HEK293 (cell line): ENCODE data around the gene SCLT1.

Experiments used
- CTCF ChIA-PET: fragments of 350-600 bp; formaldehyde crosslinking; extraction: SDS; loops from one replicate; lab custom pipeline; 2021; ENCODE audit warnings: antibody characterized with exemption; lab: Yijun Ruan, JAX
- POLR2A ChIA-PET: fragments of 300-600 bp; formaldehyde crosslinking; extraction: SDS; loops from one replicate; lab custom pipeline; 2020; ENCODE audit warnings: antibody characterized with exemption, inconsistent platforms; lab: Yijun Ruan, JAX
- H3K27ac ChIP-seq: fragments of 200-500 bp; sonication (Bioruptor generic); 2 replicates; pipeline ENCODE4 v1.5.1; 2014; ENCODE audit warnings: low read depth, low read length, control low read depth, inconsistent platforms; ENCODE audit errors: extremely low read depth
- H3K36me3 ChIP-seq, 2 experiments: fragments of 200-500 bp in 1 of 2; sonication (Bioruptor generic) in 1 of 2; 1 replicate in 1 of 2; 2 replicates in 1 of 2; pipeline ENCODE4 v1.5.1; 2014 to 2017; ENCODE audit warnings: inconsistent platforms in 2 of 2, low read length in 2 of 2; ENCODE audit not compliant: control insufficient read depth in 2 of 2, insufficient read depth in 1 of 2
- H3K4me1 ChIP-seq: fragments of 200-500 bp; sonication (Bioruptor generic); 2 replicates; pipeline ENCODE4 v1.5.1; 2014; ENCODE audit warnings: mild to moderate bottlenecking, low read length, inconsistent platforms; ENCODE audit not compliant: control insufficient read depth, insufficient read depth
- H3K4me3 ChIP-seq: 2 replicates; pipeline ENCODE4 v1.5.1; 2011; ENCODE audit warnings: low read depth, mild to moderate bottlenecking, control low read depth, low read length, moderate library complexity
- H3K9me3 ChIP-seq: fragments of 200-500 bp; sonication (Bioruptor generic); 2 replicates; pipeline ENCODE4 v1.5.1; 2014; ENCODE audit warnings: low read depth, low read length, inconsistent platforms; ENCODE audit not compliant: control insufficient read depth, insufficient read depth
- IKZF3 ChIP-seq: fragments of 450-650 bp; IDR thresholded peaks from 2 replicates; pipeline ENCODE4 v1.5.0; 2018; ENCODE audit warnings: missing biosample characterization, mild to moderate bottlenecking, missing genetic modification characterization, moderate library complexity
- KLF7 ChIP-seq: fragments of 450-650 bp; formaldehyde crosslinking; IDR thresholded peaks from 2 replicates; pipeline ENCODE4 v1.5.1; 2016; ENCODE audit warnings: missing biosample characterization, missing genetic modification characterization, borderline replicate concordance
- PRDM1 ChIP-seq: fragments of 450-650 bp; formaldehyde crosslinking; IDR thresholded peaks from 2 replicates; pipeline ENCODE4; 2016; ENCODE audit warnings: missing biosample characterization, missing genetic modification characterization
- SALL2 ChIP-seq: fragments of 450-650 bp; formaldehyde crosslinking; IDR thresholded peaks from 2 replicates; pipeline ENCODE4 v1.5.0; 2017; ENCODE audit warnings: missing biosample characterization, mild to moderate bottlenecking, missing genetic modification characterization, borderline replicate concordance
- ZFP41 ChIP-seq: fragments of 450-650 bp; formaldehyde crosslinking; IDR thresholded peaks from 2 replicates; pipeline ENCODE4 v1.5.1; 2016; ENCODE audit warnings: missing biosample characterization, missing genetic modification characterization, borderline replicate concordance
- ZNF157 ChIP-seq: fragments of 450-650 bp; formaldehyde crosslinking; IDR thresholded peaks from 2 replicates; pipeline ENCODE4 v1.5.1; 2016; ENCODE audit warnings: missing biosample characterization, missing genetic modification characterization
- ZNF239 ChIP-seq: fragments of 450-650 bp; formaldehyde crosslinking; IDR thresholded peaks from 2 replicates; pipeline ENCODE4 v1.5.1; 2016; ENCODE audit warnings: missing biosample characterization, missing genetic modification characterization
- ZNF266 ChIP-seq: fragments of 450-650 bp; formaldehyde crosslinking; IDR thresholded peaks from 2 replicates; pipeline ENCODE4 v1.5.1; 2016; ENCODE audit warnings: missing biosample characterization, missing genetic modification characterization, low read depth
- ZNF274 ChIP-seq, 2 experiments: fragments of 200-500 bp in 1 of 2; fragments of 450-650 bp in 1 of 2; sonication (Bioruptor generic) in 1 of 2; formaldehyde crosslinking in 1 of 2; IDR thresholded peaks; 2 replicates each; pipeline versions ENCODE4 v1.5.1 to v1.6.1; 2014 to 2016; ENCODE audit warnings: borderline replicate concordance in 1 of 2, inconsistent platforms in 1 of 2, low read length in 1 of 2, missing biosample characterization in 1 of 2, missing genetic modification characterization in 1 of 2
- ZNF366 ChIP-seq: fragments of 450-650 bp; formaldehyde crosslinking; conservative IDR thresholded peaks from 2 replicates; pipeline ENCODE4 v1.5.1; 2016; ENCODE audit warnings: missing biosample characterization, missing genetic modification characterization
- ZNF416 ChIP-seq: fragments of 450-650 bp; formaldehyde crosslinking; IDR thresholded peaks from 2 replicates; pipeline ENCODE4 v1.5.1; 2016; ENCODE audit warnings: missing biosample characterization, missing genetic modification characterization
- ZNF423 ChIP-seq: fragments of 450-650 bp; formaldehyde crosslinking; IDR thresholded peaks from 2 replicates; pipeline ENCODE4 v1.5.1; 2016; ENCODE audit warnings: missing biosample characterization, missing genetic modification characterization
- ZNF48 ChIP-seq: fragments of 450-650 bp; formaldehyde crosslinking; IDR thresholded peaks from 2 replicates; pipeline ENCODE4 v1.5.1; 2016; ENCODE audit warnings: missing biosample characterization, missing genetic modification characterization
- ZNF560 ChIP-seq: fragments of 450-650 bp; formaldehyde crosslinking; IDR thresholded peaks from 2 replicates; pipeline ENCODE4 v1.5.1; 2017; ENCODE audit warnings: missing biosample characterization, missing genetic modification characterization, borderline replicate concordance
- ZNF670 ChIP-seq: fragments of 450-650 bp; formaldehyde crosslinking; IDR thresholded peaks from 2 replicates; pipeline ENCODE4 v1.5.1; 2016; ENCODE audit warnings: missing biosample characterization, missing genetic modification characterization, low read depth
- ZNF768 ChIP-seq: fragments of 450-650 bp; formaldehyde crosslinking; IDR thresholded peaks from 2 replicates; pipeline ENCODE4 v1.5.1; 2018; ENCODE audit warnings: missing biosample characterization, mild to moderate bottlenecking, missing genetic modification characterization
- TF ChIP-seq, protein P1 (sequence below): fragments of 450-650 bp; formaldehyde crosslinking; IDR thresholded peaks from 2 replicates; pipeline ENCODE4 v1.5.1; 2017; ENCODE audit warnings: missing biosample characterization, mild to moderate bottlenecking, missing genetic modification characterization, moderate library complexity
- TF ChIP-seq, protein P2 (sequence below): fragments of 450-650 bp; formaldehyde crosslinking; IDR thresholded peaks from 2 replicates; pipeline ENCODE4 v1.5.1; 2016; ENCODE audit warnings: missing biosample characterization, missing genetic modification characterization
- TF ChIP-seq, protein P3 (sequence below): fragments of 450-650 bp; formaldehyde crosslinking; IDR thresholded peaks from 2 replicates; pipeline ENCODE4 v1.5.1; 2016; ENCODE audit warnings: missing biosample characterization, missing genetic modification characterization
- TF ChIP-seq, protein P4 (sequence below): fragments of 450-650 bp; formaldehyde crosslinking; conservative IDR thresholded peaks from 2 replicates; pipeline ENCODE4 v1.5.1; 2016; ENCODE audit warnings: low read depth, missing biosample characterization, missing genetic modification characterization

The SCLT1 gene

DNA sequence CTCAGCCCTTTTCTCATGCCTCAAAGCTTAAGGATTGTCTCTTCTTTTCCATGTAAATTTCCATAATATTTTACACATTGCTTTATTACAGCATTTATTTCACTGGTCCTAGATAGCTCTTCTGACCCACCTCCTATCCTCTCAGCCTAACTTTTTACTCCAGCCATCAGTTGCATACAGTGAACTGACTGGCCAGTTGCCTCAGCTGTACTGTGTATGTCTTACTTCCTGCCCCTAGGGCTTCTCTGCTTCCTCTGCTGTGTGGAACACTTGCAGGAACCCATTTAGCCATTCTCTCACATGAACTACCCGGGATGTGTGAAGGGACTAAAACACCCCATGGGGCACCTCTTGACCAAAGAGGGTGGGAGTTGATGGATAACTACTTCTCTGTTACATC lies 20.6 kb upstream of the SCLT1 start:
- ChIA-PET POLR2A (no interaction called here), CTCF (interaction anchor here (0.6 kb wide), 1 partner anchor 72 kb away, joined by 3 read pairs; no protein-coding TSS in a partner anchor)
- no peaks in the 10 kb centered on the region for H3K4me1 ChIP-seq
- no peaks in the 10 kb centered on the region for H3K9me3 ChIP-seq
- no peak overlapping the region for H3K27ac ChIP-seq
- H3K4me3 ChIP-seq: no peak overlapping the region
- TF ChIP-seq ZNF366 (tag by site-specific recombination): no peak
- TF ChIP-seq, protein P1, sequence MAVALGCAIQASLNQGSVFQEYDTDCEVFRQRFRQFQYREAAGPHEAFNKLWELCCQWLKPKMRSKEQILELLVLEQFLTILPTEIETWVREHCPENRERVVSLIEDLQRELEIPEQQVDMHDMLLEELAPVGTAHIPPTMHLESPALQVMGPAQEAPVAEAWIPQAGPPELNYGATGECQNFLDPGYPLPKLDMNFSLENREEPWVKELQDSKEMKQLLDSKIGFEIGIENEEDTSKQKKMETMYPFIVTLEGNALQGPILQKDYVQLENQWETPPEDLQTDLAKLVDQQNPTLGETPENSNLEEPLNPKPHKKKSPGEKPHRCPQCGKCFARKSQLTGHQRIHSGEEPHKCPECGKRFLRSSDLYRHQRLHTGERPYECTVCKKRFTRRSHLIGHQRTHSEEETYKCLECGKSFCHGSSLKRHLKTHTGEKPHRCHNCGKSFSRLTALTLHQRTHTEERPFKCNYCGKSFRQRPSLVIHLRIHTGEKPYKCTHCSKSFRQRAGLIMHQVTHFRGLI: no peak
- no peak for TF ChIP-seq ZNF768 (tag by site-specific recombination)
- TF ChIP-seq ZNF157: no peak
- TF ChIP-seq ZNF670 (tag by site-specific recombination): no peak
- no peak for TF ChIP-seq KLF7 (tag by site-specific recombination)
- no peak for TF ChIP-seq ZNF266 (tag by site-specific recombination)
- no peak for TF ChIP-seq SALL2
- TF ChIP-seq, protein P2, sequence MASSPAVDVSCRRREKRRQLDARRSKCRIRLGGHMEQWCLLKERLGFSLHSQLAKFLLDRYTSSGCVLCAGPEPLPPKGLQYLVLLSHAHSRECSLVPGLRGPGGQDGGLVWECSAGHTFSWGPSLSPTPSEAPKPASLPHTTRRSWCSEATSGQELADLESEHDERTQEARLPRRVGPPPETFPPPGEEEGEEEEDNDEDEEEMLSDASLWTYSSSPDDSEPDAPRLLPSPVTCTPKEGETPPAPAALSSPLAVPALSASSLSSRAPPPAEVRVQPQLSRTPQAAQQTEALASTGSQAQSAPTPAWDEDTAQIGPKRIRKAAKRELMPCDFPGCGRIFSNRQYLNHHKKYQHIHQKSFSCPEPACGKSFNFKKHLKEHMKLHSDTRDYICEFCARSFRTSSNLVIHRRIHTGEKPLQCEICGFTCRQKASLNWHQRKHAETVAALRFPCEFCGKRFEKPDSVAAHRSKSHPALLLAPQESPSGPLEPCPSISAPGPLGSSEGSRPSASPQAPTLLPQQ (tag by site-specific recombination): no peak
- TF ChIP-seq ZNF560 (tag by site-specific recombination): no peak
- TF ChIP-seq ZNF239 (tag by site-specific recombination): no peak
- TF ChIP-seq, protein P3, sequence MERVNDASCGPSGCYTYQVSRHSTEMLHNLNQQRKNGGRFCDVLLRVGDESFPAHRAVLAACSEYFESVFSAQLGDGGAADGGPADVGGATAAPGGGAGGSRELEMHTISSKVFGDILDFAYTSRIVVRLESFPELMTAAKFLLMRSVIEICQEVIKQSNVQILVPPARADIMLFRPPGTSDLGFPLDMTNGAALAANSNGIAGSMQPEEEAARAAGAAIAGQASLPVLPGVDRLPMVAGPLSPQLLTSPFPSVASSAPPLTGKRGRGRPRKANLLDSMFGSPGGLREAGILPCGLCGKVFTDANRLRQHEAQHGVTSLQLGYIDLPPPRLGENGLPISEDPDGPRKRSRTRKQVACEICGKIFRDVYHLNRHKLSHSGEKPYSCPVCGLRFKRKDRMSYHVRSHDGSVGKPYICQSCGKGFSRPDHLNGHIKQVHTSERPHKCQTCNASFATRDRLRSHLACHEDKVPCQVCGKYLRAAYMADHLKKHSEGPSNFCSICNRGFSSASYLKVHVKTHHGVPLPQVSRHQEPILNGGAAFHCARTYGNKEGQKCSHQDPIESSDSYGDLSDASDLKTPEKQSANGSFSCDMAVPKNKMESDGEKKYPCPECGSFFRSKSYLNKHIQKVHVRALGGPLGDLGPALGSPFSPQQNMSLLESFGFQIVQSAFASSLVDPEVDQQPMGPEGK (tag by site-specific recombination): no peak
- no peak for TF ChIP-seq ZNF48 (tag by site-specific recombination)
- TF ChIP-seq ZNF416: no peak
- peaks cover 0 to 19% of the 10 kb centered on the region in 2 experiments; a peak in 1 of 3 replicates for H3K36me3 ChIP-seq

DNA sequence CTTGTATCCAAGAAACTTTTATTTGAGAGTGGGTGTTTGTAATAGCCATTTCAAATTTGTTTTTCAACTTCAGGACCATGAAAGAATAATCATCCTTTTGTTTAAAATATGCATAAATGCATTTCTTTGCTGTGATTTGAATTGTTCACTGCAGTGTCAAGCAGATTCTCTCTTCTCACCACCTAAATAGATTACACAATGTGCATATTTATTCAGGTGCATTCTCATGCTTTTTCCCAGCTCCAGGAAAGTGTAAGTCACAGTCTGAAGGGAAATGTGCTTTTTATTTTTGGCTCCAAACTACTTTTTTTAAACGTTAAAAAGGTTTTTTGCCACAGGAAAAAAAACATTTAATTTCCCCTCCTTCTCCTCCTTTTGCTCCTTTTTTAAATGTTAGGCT lies 20.1 kb upstream of the SCLT1 start:
- TF ChIP-seq ZFP41 (tag by site-specific recombination) (no peak), PRDM1 (tag by site-specific recombination) (no peak), ZNF274 (IDR thresholded peaks at IDR 0.05; ENCODE audit: low read length) (no peak), ZNF274 (tag by site-specific recombination; IDR thresholded peaks at IDR 0.05; ENCODE audit: borderline replicate concordance) (no peak), IKZF3 (tag by site-specific recombination) (no peak), ZNF423 (no peak)
- TF ChIP-seq, protein P4, sequence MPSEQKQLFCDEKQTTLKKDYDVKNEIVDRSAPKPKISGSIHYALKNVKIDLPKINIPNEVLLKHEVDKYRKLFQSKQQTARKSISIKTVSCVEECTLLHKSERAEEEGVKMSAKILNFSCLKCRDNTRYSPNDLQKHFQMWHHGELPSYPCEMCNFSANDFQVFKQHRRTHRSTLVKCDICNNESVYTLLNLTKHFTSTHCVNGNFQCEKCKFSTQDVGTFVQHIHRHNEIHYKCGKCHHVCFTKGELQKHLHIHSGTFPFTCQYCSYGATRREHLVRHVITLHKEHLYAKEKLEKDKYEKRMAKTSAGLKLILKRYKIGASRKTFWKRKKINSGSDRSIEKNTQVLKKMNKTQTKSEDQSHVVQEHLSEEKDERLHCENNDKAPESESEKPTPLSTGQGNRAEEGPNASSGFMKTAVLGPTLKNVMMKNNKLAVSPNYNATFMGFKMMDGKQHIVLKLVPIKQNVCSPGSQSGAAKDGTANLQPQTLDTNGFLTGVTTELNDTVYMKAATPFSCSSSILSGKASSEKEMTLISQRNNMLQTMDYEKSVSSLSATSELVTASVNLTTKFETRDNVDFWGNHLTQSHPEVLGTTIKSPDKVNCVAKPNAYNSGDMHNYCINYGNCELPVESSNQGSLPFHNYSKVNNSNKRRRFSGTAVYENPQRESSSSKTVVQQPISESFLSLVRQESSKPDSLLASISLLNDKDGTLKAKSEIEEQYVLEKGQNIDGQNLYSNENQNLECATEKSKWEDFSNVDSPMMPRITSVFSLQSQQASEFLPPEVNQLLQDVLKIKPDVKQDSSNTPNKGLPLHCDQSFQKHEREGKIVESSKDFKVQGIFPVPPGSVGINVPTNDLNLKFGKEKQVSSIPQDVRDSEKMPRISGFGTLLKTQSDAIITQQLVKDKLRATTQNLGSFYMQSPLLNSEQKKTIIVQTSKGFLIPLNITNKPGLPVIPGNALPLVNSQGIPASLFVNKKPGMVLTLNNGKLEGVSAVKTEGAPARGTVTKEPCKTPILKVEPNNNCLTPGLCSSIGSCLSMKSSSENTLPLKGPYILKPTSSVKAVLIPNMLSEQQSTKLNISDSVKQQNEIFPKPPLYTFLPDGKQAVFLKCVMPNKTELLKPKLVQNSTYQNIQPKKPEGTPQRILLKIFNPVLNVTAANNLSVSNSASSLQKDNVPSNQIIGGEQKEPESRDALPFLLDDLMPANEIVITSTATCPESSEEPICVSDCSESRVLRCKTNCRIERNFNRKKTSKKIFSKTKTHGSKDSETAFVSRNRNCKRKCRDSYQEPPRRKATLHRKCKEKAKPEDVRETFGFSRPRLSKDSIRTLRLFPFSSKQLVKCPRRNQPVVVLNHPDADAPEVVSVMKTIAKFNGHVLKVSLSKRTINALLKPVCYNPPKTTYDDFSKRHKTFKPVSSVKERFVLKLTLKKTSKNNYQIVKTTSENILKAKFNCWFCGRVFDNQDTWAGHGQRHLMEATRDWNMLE (tag by site-specific recombination): no peak
- TF ChIP-seq, all 188 proteins: peak for 0
- no peak overlapping the region for H3K4me3 ChIP-seq
- no peak overlapping the region for H3K27ac ChIP-seq
- H3K4me1 ChIP-seq: no peaks in the 10 kb centered on the region
- POLR2A ChIA-PET: no interaction called here
- CTCF ChIA-PET: interaction anchor here (0.5 kb wide), 1 partner anchor 1620 kb away, joined by 3 read pairs; no protein-coding TSS in a partner anchor
- peaks cover 0 to 19% of the 10 kb centered on the region in 2 experiments; a peak in 1 of 3 replicates for H3K36me3 ChIP-seq
- H3K9me3 ChIP-seq: no peaks in the 10 kb centered on the region
